Diencephalon (tissue), 1 donor: ENCODE measurements around the gene PAN2. TPM values are rescaled to one million over a fixed set of nuclear protein-coding genes. Genes with fewer than 3 reads are reported as not detected.

Source experiments
- small RNA-seq: library from RNA; depleted of rRNA; stranded (forward); fragments of <200 nt; gene quantifications from one replicate; pipeline ENCODE3, GENCODE V24; 2014
- total RNA-seq: library from RNA; depleted of rRNA; stranded (reverse); fragments of >200 nt; gene quantifications from one replicate; pipeline ENCODE4 v1.2.3, GENCODE V29; 2014

Gene PAN2, protein sequence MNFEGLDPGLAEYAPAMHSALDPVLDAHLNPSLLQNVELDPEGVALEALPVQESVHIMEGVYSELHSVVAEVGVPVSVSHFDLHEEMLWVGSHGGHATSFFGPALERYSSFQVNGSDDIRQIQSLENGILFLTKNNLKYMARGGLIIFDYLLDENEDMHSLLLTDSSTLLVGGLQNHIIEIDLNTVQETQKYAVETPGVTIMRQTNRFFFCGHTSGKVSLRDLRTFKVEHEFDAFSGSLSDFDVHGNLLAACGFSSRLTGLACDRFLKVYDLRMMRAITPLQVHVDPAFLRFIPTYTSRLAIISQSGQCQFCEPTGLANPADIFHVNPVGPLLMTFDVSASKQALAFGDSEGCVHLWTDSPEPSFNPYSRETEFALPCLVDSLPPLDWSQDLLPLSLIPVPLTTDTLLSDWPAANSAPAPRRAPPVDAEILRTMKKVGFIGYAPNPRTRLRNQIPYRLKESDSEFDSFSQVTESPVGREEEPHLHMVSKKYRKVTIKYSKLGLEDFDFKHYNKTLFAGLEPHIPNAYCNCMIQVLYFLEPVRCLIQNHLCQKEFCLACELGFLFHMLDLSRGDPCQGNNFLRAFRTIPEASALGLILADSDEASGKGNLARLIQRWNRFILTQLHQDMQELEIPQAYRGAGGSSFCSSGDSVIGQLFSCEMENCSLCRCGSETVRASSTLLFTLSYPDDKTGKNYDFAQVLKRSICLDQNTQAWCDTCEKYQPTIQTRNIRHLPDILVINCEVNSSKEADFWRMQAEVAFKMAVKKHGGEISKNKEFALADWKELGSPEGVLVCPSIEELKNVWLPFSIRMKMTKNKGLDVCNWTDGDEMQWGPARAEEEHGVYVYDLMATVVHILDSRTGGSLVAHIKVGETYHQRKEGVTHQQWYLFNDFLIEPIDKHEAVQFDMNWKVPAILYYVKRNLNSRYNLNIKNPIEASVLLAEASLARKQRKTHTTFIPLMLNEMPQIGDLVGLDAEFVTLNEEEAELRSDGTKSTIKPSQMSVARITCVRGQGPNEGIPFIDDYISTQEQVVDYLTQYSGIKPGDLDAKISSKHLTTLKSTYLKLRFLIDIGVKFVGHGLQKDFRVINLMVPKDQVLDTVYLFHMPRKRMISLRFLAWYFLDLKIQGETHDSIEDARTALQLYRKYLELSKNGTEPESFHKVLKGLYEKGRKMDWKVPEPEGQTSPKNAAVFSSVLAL
- total RNA-seq, result 30.9 TPM

GRCh38 chr12:56333679-56334489 is at the start of gene PAN2:
Gene PAN2, minus strand, starts transcription at chr12:56334000. Its CDS starts 906 bp downstream, at chr12:56333094.

GRCh38 chr12:56362130-56363059 is 28.6 kb upstream of the PAN2 start, which contains the start of gene APOF:
Gene APOF, minus strand, starts transcription at chr12:56362857. Its CDS starts 112 bp downstream, at chr12:56362745.

DNA sequence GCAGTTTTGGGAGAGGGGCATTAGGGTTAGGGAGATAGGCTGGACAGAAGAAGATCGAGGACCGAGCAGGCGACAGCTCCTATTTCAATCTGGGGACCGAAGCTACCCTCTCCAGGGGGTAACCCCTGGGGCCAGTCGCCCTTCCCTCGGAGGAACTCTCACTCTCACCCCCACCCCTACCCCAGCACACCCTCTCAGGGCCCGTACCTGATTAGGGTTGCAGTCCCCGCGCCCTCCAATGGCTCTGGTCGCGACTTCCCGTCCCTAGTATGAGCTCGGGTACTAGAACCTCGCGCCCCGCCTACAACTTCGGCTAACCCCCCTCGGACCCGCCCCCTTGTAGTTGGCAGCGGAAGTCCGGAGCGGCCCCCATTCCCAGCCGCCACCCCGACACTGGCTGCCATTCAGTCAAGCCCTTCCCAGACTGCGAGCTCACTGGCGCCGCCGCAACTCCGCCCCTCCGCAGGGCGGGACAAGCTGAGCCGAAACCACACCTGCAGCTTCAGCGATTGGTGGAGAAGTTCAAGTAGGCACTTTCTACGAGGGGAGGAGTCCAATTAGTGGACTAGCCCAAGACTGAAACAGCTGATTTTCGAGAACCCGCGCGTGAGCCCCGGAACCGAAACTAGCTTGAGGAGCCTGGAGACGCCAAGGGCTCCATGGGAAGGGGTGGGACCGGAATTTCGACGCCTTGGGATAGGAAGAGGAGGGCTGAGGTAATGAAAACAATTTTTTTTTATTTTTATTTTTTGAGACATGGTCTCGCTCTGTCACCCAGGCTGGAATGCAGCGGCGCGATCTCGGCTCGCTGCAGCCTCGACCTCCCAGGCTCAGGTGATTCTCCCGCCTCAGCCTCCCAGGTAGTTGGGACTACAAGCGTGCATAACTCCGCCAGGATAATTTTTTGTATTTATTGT is 26.3 kb upstream of the PAN2 start, which contains the start of gene STAT2:
Gene STAT2 (minus strand): TSS at position 257 of the 917 bp plus-strand sequence. CDS start 3,536 bp downstream, outside the sequence.

GRCh38 chr12:56338308-56339157 is 4.7 kb upstream of the PAN2 start, which contains the start of gene IL23A:
Gene IL23A, plus strand, starts transcription at chr12:56338884. Its CDS starts 161 bp downstream, at chr12:56339045.

GRCh38 chr12:56315622-56316473 is 18.0 kb downstream of the PAN2 start, which contains the start of gene CNPY2:
Gene CNPY2, minus strand, starts transcription at chr12:56315988. Its CDS starts 771 bp downstream, at chr12:56315217.

GRCh38 chr12:56299853-56300643 is 33.8 kb downstream of the PAN2 start, which contains the start of gene CS:
Gene CS, minus strand, starts transcription at chr12:56300330. Its CDS starts 129 bp downstream, at chr12:56300201.

DNA sequence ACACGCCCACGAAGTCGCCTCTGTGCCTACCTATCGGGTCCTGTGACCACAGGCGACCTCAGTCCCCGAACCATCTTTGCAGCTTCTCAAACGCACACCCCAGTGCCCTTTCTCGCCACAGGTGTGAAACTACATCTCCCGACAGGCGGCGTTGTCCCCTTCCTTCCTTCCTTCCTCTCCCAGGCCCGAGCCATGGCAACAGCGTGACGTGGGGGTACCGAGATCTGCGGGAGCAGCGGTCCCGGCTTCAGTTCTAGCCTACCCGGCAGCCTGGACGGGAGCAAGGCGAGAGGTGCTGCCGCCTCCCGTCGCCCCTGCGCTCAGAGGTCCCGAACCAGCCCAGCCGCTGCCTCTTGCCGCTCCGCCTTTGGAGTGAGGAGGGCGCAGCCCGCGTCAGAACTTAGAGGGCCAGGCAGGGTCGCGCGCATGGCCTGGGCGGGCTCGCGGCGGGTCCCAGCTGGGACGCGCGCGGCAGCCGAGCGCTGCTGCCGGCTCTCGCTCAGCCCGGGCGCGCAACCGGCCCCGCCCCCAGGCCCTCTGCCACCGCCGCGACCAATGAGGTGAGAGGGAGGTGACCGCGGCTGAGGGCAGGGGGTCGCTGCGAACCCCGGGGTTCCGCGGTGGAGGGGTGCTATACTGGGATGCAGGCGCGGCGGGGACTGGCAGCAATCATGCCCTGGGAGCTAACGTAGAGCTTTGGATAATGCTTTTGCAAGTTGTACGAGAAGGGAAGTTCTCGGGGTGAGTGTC is 66.9 kb downstream of the PAN2 start, which contains the start of gene COQ10A:
Gene COQ10A (plus strand): TSS at position 250 of the 750 bp plus-strand sequence. CDS start 177 bp downstream, at position 427.

Small RNA genes within 50 kb of the gene (small RNA-seq; reads per million reads assigned to genes)
- not detected for gene RNU7-40P

Other genes with a start within 250 kb of the PAN2 start
- 70.8 TPM for gene PA2G4, start 229.4 kb downstream of the PAN2 start, total RNA-seq
- gene RPL41, start 217.4 kb downstream of the PAN2 start, total RNA-seq, result 1,096 TPM
- gene ZC3H10, start 215.7 kb downstream of the PAN2 start, total RNA-seq, result 7.4 TPM
- gene ESYT1, start 205.7 kb downstream of the PAN2 start, total RNA-seq, result 51.9 TPM
- 118 TPM for gene MYL6B, start 181.4 kb downstream of the PAN2 start, total RNA-seq
- gene MYL6, start 175.6 kb downstream of the PAN2 start, total RNA-seq, result 650 TPM
- 108 TPM for gene SMARCC2, start 144.5 kb downstream of the PAN2 start, total RNA-seq
- 71.3 TPM for gene RNF41, start 112.1 kb downstream of the PAN2 start, total RNA-seq
- 26.3 TPM for gene NABP2, start 109.7 kb downstream of the PAN2 start, total RNA-seq
- gene SLC39A5, start 103.9 kb downstream of the PAN2 start, total RNA-seq, result not detected
- gene ANKRD52, start 75.6 kb downstream of the PAN2 start, total RNA-seq, result 23.5 TPM
- gene COQ10A, start 67.1 kb downstream of the PAN2 start, total RNA-seq, result 12.5 TPM
- gene CS, start 33.7 kb downstream of the PAN2 start, total RNA-seq, result 153 TPM
- gene CNPY2, start 18.0 kb downstream of the PAN2 start, total RNA-seq, result 39.9 TPM
- gene IL23A, start 4.9 kb upstream of the PAN2 start, total RNA-seq, result 0.92 TPM
- 78.4 TPM for gene STAT2, start 26.1 kb upstream of the PAN2 start, total RNA-seq
- gene APOF, start 28.9 kb upstream of the PAN2 start, total RNA-seq, result not detected
- gene TIMELESS, start 115.4 kb upstream of the PAN2 start, total RNA-seq, result 7.4 TPM
- gene MIP, start 120.7 kb upstream of the PAN2 start, total RNA-seq, result not detected
- 2.3 TPM for gene SPRYD4, start 134.6 kb upstream of the PAN2 start, total RNA-seq
- gene GLS2, start 154.2 kb upstream of the PAN2 start, total RNA-seq, result 8.5 TPM
- gene RBMS2, start 187.8 kb upstream of the PAN2 start, total RNA-seq, result 5.3 TPM